DMS 273 treated with DMSO at 0.1 percent for 48 hours (cell line): ENCODE results near the gene SLC4A2.

Source experiments
- DNase-seq: peaks from one replicate; lab custom pipeline; 2025; lab: John Stamatoyannopoulos, UW

SLC4A2 gene

GRCh38 chr7:151093748-151094147 is 34.4 kb downstream of the SLC4A2 start:
- no peak for DNase-seq

GRCh38 chr7:151094675-151095074 is 35.3 kb downstream of the SLC4A2 start:
- DNase-seq: no peak

DNA sequence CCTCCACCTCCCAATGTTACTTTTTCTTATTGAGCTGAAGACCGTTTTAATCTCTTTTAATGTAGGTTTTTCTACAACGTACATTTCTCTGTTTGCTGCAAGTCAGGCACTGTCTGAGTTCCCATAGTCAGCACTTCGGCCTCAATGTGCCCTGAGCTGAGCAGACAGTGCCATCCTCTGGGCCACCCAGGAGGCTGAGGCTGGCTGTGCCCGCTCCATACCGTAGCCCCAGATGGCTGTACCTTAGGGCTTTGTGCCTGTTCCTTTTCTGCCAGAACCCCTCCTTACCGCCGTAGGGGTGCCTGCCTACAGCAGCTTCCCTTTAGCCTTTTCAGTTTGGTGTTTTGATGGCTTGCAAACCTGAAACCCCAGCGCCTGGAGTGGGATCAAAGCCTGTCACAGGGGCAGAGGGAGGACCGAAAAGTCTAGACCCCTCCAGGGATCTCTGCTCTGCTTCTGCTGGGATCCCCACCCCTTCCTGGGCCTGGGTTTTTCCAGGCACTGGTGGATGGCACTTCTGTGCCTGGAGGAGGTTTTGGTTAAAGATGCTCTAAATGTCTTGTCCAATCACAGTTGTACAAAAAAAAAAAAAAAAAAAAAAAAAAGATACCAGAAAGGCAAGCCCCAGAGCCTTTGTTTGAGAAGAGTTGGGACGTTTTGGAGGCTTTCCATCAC is 35.9 kb downstream of the SLC4A2 start:
- DNase-seq: no peak

DNA sequence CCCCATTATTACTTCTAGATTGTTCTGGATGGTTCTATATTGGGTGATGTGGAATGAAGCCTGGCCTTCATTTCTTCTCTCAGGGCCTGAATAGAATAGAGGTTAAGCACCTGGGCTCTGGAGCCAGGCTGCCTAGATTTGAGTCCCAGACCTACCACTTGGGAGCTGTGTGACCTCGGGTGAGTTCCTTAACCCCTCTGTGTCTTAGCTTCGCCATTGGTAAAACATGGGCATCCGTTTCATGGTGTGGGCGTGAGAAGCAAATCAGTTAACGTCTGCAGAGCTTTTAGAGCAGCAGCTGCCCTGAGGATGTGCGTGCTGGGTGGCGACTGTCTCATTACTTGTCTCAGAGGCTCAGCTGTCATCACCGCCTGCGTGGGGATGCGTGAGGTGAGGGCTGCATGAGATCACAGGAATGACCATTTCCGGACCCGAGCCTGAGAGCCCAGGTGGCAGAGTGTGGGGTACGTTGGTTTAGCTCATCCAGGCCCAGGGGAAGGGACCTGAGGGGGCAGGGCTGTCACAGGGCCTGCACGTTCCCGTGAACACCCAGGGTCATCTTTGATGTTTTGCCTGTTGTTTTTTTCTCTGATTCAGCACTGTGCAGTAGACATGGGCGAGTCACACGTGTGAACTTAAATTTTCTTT is 36.6 kb downstream of the SLC4A2 start:
- no peak for DNase-seq

GRCh38 chr7:151099486-151100211 is 40.3 kb downstream of the SLC4A2 start:
- DNase-seq: no peak

DNA sequence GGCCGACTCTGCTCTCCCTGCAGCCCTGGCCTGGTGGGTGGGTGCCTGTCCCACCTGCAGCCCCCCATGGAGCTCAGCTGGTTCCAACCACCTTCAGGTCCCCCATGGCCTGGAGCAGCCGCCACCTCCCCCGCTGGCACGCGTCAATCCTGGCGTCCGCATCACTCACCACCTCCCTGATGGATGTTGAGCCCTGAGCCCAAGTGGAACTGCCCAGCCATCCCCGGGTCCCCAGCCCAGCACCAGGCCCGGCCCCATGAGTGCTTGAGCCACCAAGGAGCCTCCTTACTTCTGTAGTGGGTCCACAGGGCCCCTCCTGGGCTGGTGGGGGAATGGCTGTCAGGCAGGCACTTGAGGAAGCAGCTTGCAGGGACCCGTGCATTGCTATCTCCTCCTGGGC is 41.5 kb downstream of the SLC4A2 start:
- no peak for DNase-seq

GRCh38 chr7:151101621-151102396 is 42.4 kb downstream of the SLC4A2 start:
- no peak for DNase-seq

DNA sequence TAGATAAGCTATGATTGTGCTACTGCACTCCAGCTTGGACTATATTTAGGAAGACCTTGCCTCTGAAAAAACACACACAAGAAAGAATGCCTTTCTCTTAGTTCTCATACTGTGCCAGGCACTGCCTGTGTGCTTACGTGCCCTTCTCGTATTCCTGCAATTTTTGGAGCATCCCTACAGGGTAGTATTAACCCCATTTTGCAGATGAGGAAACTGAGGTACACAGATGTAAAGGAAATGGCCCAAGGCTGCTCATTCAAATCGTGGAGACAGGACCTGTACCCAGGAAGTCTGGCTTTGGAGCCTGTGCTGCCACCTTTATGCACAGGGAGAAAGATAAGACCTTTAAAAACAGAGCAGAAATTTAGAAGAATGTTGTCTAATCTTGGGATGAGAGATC is 43.6 kb downstream of the SLC4A2 start:
- no peak for DNase-seq

GRCh38 chr7:151103973-151104372 is 44.6 kb downstream of the SLC4A2 start:
- DNase-seq: no peak

- DNase-seq: no peak
Observed at GRCh38 chr7:151104411-151105235, 45.2 kb downstream of the SLC4A2 start.

DNA sequence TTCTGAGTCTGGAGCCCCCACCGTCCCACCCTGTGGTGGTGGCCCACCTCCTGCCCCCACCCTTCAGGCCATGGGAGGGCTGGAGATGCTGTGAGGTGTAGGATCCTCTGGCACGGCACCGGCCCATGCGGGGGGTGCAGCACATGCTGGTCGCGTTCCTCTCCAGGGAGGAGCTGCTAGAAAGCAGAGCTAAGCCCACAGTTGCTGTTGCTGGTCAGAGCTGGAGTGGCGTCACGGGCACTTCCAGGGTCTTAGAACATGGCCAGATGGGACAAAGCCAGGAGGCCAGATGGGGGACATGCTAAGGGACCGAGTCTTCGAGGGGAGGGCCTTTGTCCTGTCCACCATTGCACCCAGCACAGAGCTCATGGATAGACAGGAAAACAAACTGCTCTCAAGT is 48.5 kb downstream of the SLC4A2 start:
- no peak for DNase-seq

GRCh38 chr7:151109094-151110048 is 50.0 kb downstream of the SLC4A2 start:
- DNase-seq: no peak

DNA sequence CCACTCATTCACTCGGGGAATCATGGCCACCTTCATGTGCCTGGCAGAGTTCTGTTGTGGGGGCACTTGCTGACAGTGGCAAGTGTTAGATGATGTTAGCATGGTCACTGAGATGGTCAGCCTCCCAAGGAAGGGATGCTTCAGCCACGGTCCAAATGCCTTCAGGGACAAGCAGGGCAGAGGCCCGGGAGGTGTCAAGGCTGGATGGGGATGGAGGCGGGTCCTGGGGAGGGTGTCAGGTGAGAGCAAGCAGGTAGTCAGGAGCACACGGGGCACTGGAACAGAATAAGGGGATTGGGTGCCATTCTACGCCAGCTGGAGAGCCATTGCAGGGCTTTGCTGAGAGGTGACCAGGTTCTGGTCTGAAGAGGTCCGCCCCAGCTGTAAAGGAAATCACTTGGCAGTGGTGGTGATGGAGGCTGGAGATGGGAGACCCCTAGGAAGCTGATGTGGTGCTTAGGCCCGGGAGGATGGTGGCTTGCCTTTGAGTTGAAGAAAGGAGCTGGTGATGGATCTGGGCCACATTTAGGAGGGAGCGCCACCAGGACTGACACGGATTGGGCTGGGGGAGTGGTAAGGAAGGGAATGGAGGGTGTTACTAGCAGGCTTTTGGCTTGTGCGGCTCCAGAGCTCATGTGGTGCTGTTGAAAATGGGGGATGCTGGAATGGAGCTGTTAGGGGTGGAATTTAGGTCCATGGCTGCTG is 51.0 kb downstream of the SLC4A2 start:
- DNase-seq: peak; percentile 24

- no peak for DNase-seq
Observed at GRCh38 chr7:151110941-151111645, 51.7 kb downstream of the SLC4A2 start.

GRCh38 chr7:151113344-151114150 is 54.2 kb downstream of the SLC4A2 start:
- no peak for DNase-seq

DNA sequence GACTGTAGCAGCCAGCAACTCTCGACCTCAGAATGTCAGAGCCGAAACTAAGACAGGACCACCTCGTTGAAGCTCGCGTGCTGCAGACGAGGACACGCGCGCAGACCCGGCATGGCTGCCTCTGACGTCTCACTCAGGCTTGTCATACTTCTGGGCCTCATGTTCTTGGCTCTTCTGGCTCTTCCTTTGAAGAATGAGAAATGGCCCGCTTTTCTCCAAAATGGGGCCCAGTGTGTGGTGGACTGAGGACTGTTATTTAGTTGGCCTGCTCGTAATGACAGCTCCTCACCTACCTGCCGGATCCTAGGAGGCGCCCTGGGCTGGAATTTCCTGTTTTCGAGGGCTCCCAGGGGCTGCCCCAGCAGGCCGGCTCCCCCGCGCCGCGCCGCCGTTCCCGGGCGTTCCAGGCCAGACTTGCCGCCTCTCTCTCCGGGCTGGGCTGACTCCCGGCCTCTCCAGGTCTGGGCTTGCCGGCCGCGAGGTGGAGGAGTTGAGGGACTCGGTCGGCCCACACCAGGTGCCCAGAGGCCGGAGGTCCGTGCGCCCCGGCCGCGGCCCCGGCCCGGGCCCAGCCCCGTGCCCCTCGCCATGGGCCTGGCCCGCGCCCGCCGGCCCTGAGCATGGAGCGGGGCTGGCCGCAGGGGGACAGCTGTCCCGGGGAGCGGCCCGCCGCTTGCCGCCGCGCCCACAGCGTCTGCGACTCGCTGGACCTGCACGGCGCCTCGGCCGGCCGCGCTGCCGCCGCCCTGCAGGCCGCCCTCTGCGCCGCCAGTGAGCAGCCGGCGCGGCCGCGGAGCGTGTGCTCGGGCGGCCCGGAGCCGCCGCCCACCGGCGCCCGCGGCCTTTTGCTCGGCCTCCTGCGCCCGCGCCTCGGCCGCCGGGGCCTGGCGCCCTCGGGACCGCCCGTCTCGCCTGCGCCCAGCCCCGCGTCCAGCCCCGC is 55.0 kb downstream of the SLC4A2 start:
- DNase-seq: no peak
